Measurements from ENCODE around the gene NOX3. TPM values are rescaled to one million over a fixed set of nuclear protein-coding genes. Genes with fewer than 3 reads are reported as not detected.
"Not testable (repeated sequence)": the region's sequence is repeated elsewhere in the genome, so short reads cannot be mapped to it uniquely, and the experiment has no call there.

The NOX3 gene
- total RNA-seq, 1 donor from 2014 or later: not detected

DNA sequence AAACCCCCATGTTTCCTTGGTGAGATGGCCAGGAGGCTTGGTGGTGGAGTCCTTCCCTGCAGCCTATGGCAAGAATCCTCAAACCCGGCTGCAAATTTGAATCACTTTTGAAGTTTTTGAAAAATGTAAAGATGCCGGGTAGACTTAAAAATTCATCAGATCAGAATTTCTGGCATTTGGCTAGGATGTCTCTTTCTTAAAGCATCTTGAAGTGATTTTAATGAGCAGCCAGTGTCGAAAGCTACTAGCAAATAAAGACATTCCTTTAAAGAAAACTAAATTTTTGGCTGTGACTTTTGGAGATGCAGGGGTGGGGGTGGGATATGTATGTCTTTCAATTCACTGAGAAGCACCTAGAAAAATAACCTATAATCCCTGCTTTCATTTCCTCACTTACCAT, 25.6 kb upstream of the NOX3 start:
- ATAC-seq: no peak

DNA sequence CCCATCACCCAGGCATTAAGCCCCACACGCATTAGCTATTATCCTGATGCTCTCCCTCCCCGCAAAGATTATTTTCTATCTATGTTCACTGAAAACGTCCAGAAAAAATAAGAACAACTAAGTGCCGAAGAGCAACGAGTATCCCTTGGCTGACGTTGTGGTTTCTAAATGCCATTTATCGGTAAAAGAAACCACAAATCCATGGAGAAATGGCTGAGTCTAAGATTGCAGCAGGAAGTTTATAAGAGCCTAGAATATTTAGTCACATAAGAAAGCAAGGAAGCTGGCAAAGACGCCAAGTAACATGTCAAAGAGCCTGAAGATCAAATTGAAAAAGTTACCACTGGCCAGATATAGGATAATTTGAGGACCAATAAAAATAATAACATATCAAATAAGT, 18.1 kb upstream of the NOX3 start:
- intact Hi-C loops (cut with DNase I): no loop called here
- no peak for ATAC-seq
- DNase-seq (ENCODE audit: missing footprints): no peak

More for the DNA sequence above, 25.6 kb upstream of the NOX3 start:
- DNase-seq (ENCODE audit: missing footprints): no peak
- intact Hi-C loops (cut with DNase I): no loop called here

DNA sequence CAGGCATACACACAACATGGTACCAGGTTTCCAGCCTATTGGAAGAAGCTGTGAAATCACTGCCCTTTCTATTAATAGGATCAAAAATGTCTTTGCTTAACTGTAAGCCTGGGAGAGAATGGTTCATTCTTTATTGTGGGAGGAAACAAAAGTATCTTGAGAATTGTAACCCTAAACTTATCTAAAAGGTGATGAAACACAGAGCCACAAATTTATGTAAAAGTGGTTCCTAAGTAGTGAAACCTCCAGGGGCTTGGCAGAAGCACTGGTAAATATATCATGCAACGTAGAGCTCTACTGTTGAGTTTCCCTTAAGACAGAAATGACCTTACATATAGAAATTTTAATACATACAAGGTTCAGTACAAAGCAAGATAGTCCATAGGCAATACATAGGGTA, 17.2 kb upstream of the NOX3 start:
- DNase-seq (ENCODE audit: missing footprints) (no peak), ATAC-seq (no peak)
- intact Hi-C loops (cut with DNase I): no loop called here

DNA sequence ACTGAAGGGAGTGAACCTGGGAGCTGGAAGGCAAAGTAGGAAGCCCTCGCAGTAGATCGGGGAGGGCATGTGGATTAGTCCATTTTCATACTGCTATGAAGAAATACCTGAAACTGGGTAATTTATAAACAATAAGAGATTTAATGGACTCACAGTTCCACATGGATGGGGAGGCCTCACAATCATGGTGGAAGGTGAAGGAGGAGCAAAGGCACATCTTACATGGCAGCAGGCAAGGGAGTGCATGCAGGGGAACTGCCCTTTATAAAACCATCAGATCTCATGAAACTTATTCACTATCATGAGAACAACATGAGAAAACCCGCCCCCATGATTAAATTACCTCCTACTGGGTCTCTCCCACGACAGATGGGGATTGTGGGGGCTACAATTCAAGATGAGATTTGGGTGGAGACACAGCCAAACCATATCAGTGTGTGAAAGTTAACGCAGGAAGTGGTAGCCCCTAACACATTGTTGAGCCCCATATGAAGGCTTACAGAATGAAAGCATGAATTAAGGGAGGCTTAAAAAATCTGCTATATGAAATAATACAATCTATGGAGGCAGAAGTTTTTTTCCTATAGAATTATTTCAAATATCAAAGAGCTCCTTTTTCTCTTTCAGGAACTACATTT, 15.5 kb upstream of the NOX3 start:
- ATAC-seq; DNase-seq (ENCODE audit: missing footprints); intact Hi-C loops (cut with DNase I): not testable (repeated sequence)

DNA sequence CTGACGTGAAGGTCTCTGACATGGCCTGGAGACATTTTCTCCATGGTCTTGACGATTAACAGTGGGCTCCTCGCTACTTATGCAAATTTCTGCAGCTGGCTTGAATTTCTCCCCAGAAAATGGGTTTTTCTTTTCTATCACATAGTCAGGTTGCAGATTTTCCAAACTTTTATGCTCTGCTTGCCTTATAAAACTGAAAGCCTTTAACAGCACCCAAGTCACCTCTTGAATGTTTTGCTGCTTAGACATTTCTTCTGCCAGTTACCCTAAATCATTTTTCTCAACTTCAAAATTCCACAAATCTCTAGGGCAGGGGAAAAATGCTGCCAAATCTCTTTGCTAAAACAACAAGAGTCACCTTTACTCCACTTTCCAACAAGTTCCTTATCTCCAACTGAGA, 12.9 kb upstream of the NOX3 start:
- intact Hi-C loops (cut with DNase I); DNase-seq (ENCODE audit: missing footprints); ATAC-seq: not testable (repeated sequence)

DNA sequence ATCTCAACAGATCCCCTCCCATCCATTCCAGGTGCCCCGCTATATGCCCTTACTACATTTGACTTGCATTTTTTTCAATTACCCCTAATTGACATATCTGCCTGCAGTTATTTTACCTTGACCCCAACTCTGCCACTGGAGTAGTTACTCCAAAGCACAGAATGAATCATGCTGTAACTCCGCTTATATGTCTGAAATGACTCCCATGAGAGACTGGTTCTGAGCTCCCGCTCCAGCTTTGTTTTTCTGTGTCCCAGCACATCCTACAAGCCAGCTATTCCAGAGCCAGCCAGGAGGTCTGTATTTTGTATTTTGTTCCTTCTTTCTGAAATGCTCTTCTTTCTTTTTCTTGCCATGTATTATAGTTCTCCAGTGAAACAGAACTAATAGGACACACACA, 10.9 kb upstream of the NOX3 start:
- ATAC-seq: no peak
- DNase-seq (ENCODE audit: missing footprints): no peak
- intact Hi-C loops (cut with DNase I): no loop called here

DNA sequence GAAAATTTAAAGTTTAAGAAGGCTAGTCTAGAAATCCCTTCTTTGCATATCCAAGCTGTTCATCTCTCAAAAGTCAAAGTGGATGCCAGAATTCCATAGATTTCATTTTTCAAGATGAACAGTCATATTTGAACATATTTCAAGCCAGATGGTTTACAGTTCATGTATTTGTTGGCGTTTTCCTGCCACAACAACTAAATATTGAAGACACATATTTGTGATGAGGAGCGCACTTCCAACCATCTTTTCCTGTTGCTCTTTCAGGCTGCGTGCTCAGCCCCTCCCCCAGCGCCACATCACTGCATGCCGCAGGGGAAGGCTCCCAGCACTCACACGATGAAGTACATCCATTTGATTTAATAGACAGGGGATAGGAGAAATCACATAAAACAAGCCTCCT, 5.9 kb upstream of the NOX3 start:
- no peak for ATAC-seq
- intact Hi-C loops (cut with DNase I): no loop called here
- DNase-seq (ENCODE audit: missing footprints): no peak

DNA sequence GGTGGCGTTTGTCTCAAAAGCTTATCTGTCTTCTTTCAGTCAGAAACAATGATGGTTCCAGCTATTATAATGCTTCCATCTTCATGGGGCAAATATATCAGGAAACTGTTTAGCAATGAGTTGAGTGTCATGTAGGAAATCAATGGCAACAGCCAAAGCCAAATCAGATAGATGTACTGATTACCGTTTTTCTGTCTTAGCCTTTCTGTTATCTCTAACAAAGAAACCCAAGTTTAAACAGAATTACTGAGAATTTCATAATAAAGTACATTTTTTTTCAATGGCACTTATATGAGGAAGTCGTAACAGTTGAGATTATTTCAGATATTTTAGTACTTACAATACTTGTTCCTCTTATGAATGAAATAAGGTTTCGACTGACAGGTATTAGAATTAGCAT, 1.2 kb downstream of the NOX3 start:
- intact Hi-C loops (cut with DNase I): no loop called here
- ATAC-seq: no peak
- DNase-seq (ENCODE audit: missing footprints): no peak

DNA sequence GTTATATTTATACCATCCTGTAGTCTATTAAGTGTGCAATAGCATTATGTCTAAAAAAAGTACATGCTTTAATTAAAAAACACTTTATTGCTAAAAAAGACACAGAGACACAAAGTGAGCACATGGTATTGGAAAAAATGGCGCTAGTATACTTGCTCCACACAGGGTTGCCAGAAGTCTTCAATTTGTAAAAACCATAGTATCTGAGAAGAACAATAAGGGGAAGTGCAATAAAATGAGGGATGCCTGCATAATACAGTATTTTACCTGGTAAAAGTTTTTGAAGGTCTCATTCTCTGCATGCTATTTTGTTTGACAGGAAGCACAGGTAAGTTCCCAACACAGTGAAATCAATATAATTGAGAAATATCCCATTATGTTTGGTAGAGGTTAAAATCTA, 1.6 kb downstream of the NOX3 start:
- no peak for DNase-seq (ENCODE audit: missing footprints)
- no peak for ATAC-seq
- intact Hi-C loops (cut with DNase I): no loop called here

DNA sequence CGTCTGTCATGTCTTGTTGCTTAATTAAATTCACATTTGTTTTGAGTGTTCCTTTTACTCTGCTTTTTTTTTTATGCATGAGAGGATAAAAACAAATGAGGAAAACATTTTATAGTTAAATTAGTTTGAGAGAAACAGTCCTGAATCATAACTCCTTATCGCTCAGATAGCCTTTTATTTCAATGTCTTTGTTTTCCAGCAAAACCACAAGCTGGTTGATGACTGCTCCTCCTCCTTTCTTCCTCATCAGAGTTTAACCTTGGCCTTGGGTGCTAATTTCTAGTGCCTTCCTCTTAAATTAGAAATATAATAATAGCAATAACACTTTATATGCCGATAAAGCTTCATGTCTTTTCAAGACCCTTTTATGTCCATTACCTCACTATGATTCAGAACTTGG, 3.1 kb downstream of the NOX3 start:
- ATAC-seq: no peak
- intact Hi-C loops (cut with DNase I): no loop called here
- no peak for DNase-seq (ENCODE audit: missing footprints)

DNA sequence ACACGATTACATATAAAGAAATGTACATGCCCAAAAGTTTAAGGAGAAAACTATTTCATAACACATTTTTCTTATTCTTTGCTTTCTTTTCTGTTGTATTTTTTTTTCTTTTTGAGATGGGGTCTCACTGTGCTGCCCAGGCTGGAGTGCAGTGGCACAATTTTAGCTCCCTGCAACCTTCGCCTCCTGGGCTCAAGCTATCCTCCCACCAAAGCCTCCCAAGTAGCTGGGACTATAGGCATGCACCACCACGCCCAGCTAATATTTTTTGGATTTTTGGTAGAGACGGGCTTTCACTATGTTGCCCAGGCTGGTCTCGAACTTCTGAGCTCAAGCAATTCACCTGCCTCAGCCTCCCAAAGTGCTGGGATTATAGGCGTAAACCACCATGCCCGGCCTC, 4.1 kb downstream of the NOX3 start:
- intact Hi-C loops (cut with DNase I); DNase-seq (ENCODE audit: missing footprints): not testable (repeated sequence)

DNA sequence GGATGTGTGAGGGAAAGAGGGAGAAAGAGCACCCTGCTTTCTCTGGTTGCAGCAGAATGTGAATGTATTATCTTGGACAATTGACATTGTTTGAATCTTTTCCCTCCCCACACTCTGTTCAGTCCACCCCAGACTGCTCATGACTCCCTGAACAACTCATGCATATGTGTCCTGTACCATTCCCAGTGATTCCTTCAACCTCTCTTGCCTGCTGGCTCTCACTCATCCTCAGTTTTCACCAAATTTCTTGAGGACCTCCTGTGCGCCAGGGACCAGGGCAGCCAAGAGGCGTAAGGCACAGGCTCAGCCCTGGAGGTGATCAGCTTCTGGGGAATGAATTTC, 5.4 kb downstream of the NOX3 start:
- intact Hi-C loops (cut with DNase I): no loop called here
- DNase-seq (ENCODE audit: missing footprints): no peak
- no peak for ATAC-seq

More for the DNA sequence above, 4.1 kb downstream of the NOX3 start:
- not testable (repeated sequence) for ATAC-seq

DNA sequence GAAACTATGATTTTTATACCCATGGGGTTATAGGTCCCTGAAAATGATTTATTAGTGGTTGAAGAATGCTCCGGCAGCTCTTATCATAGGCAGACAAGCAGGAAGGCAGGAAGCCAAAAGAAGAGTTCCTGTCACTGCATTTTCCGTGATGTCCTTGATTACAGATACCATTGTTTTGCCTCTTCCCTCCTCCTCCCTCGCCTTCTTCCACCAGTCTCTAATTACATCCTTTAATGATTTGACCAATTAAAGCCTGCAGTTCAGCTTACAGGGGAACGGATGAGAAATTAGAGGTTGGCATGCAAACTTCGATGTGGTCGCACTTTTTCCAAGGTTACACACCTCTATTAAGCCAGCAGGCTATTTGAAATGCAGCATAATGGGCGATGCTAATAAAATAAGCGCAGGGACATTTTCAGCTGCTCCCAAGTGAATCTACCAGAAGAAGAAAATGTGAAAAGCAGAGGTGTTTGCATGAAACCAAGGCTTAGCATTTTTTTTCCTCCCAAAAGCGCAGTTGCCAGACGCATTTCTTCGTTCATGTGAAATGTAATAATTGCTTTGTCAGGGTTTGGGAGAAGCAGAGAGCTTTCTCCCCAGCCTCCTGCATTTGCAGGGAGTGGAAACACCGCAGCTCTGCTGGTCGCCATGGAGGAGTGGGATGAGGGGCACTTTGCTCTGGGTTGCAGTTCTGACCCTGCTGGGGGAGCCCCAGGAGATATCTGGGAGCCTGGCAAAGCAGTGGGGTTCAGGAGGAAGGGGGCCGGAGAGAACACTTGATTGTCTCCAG, 6.0 kb downstream of the NOX3 start:
- no peak for DNase-seq (ENCODE audit: missing footprints)
- ATAC-seq: no peak
- intact Hi-C loops (cut with DNase I): no loop called here

DNA sequence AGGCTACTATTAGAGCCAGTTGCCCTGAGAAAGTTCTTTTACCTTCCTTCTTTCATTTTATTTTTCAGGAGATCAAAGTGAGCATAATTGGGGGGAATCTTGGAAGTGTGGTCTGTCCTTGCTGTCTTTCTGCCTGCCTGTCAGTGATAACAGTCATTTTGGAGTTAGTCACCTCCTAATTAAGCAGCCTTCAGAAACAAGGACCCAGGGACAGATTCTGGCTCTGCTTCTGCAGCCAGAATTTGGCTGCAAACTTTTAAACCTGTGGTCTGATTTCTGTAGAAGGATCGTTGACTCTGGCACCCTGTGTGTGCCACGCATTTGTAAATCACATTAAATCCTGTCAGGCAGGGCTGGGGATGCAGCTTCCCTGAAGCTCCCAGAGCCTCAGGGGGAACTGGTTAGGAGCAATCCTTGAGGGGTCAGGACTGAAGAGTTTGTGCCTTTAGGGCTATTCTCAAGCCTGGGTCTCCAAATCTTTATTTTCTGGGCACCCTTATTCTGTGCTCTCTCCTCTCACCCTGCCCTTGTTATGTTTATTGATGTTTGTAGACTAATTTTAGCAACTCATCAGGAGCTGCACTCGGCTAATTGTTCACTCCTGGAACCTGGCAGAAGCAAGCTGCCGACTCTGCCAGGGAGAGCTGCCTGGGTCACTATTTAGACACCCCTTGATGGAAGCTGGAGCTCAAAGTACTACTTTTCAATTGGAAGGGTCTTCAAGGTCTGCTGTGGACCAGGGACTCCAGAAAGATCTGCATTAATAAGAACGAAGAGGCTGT, 6.8 kb downstream of the NOX3 start:
- ATAC-seq (no peak), DNase-seq (ENCODE audit: missing footprints) (no peak)
- intact Hi-C loops (cut with DNase I): no loop called here

DNA sequence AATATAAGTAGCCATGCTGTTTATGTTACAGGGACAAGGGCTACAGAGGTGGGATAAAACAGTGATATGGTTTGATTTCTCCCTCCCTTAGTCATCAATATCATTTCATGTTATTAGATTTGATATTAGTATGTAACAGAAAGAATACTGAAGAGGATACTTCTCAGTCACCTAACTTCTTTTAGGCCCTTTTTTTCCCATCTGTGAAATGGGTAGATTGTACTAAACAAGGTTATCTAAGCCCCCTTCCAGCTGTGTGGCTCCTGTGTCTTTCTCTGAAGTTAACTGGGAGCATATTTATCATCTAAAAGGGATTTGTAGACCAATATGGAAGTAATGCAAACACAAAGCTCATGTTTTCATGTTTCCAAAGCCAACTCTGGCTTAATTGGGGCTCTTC, 7.7 kb downstream of the NOX3 start:
- intact Hi-C loops (cut with DNase I): no loop called here
- DNase-seq (ENCODE audit: missing footprints): no peak
- ATAC-seq: no peak

DNA sequence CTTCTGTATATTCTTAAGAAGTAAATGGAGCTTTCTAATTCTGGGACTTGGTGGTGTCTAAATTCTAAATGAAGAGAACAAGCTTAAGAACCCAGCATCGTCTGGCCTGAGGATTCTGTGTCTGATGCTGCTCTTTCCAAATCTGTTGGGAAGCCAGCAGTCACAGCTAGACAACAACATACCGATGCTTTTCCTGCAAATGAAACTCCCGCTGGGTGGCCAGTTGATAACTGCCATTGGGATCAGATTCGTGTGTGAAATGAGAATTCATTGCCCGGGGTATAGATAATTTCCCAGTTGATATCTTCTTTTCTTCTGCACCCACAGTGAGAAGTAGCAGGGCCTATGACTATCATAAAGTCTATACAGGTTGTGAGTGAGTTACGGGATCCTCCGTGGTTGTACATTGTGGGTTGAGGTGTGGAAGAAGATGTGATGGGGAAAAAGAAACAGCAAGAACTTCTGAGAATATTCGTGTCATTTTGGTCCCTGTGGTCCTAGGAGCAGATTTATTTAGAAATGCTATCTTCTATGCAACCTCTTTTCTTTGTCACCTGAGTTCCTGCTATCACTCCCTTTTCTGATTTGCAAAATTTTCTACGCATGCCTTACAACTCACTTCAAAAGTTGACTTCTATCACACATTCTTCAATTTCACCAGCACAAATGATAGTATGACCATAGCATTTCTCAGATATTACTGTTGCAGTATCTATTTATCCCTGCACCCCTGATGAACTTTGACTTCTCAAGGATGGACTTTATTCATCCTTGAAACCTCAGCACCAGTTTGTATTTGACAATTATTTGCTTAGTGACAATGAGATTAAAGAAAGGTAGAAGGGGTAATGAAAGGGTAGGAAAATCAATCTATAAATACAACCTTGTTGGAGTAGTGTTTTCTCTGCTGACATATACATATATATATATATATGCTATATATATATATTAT, 10.4 kb downstream of the NOX3 start:
- ATAC-seq: no peak
- no peak for DNase-seq (ENCODE audit: missing footprints)
- intact Hi-C loops (cut with DNase I): no loop called here

DNA sequence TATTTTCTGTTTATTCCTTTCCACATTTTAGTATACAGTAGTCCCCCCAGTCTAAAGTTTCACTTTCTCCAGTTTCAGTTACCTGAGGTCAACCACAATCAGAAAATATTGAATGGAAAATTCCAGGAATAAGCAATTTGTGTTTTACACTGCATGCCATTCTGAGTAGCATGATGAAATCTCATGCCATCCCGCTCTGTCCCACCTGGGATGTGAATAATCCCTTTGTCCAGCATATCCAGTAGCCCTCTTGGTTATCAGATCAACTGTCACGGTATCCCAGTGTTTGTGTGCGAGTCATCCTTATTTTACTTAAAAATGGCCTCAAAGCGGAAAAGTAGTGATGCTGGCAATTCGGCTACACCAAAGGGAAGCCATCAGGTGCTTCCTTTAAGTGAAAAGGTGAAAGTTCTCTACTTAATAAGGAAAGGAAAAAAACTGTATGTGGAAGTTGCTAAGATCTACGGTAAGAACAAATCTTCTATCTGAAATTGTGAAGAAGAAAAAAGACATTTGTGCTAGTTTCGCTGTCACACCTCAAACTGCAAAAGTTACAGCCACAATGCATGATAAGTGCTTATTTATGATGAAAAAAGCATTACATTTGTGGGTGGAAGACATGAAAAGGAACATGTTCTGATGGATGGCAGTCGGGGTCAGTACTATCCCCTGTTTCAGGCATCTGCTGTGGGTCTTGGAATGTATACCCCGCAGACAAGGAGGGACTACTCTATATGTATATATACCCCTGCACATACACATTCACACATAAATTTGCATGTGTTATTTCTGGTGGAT, 11.3 kb downstream of the NOX3 start:
- intact Hi-C loops (cut with DNase I): no loop called here

DNA sequence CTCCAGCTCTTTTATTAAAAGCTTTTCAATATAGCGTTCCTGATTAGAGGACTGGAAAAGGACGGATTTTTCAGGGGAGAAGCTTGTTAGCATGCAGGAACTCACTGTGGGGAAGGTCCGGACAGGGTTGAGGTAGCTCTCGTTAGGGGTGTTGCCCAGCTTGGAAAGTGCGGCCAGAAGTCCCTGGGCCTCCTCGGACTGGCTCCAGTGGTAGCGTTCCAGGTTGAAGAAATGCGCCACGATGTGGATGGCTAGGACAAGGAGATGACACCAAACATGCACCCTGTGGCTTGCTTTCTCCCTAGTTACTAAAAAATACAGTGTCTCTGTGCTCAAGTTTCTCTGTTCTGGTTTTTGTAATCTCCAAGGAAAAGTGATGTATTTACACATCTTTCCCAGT, 12.5 kb downstream of the NOX3 start:
- DNase-seq (ENCODE audit: missing footprints): no peak
- no peak for ATAC-seq
- intact Hi-C loops (cut with DNase I): no loop called here

More for the DNA sequence above, 11.3 kb downstream of the NOX3 start:
- DNase-seq (ENCODE audit: missing footprints) (no peak), ATAC-seq (no peak)

Measured in Right ventricle myocardium inferior (tissue), 1 donor.